Testis (tissue), 3 donors: ENCODE measurements around the gene SOS2. TPM values are rescaled to one million over a fixed set of nuclear protein-coding genes. Genes with fewer than 3 reads are reported as not detected.

Source experiments
- DNase-seq: peaks from one replicate; pipeline ENCODE4 v3.0.0-alpha.2; 2019
- H3K27ac ChIP-seq, 2 donors: fragments of 200-600 bp; sonication (generic); one replicate each; pipeline ENCODE4 v1.5.1; 2019
- H3K27me3 ChIP-seq: fragments of 200-600 bp; sonication (generic); one replicate; pipeline ENCODE4 v1.5.1; 2019
- H3K36me3 ChIP-seq: fragments of 200-600 bp; sonication (generic); one replicate; pipeline ENCODE4 v1.5.1; 2017; ENCODE audit warnings: low read depth; ENCODE audit errors: missing control alignments
- H3K4me1 ChIP-seq: fragments of 200-600 bp; sonication (generic); one replicate; pipeline ENCODE4 v1.5.1; 2019
- H3K4me3 ChIP-seq, 2 donors: fragments of 200-600 bp; sonication (generic); one replicate each; pipeline ENCODE4 v1.5.1; 2017 to 2019
- H3K9me3 ChIP-seq: fragments of 200-600 bp; sonication (generic); one replicate; pipeline ENCODE4 v1.5.1; 2017
- POLR2A ChIP-seq: fragments of 450-650 bp; IDR thresholded peaks from one replicate; pipeline ENCODE4 v1.6.1; 2017; ENCODE audit warnings: antibody characterized with exemption, mild to moderate bottlenecking, moderate library complexity
- WGBS, 2 donors: methylation state at CpG; one replicate each; pipeline ENCODE4 v1.1.5; 2018; 5-methylcytosine and 5-hydroxymethylcytosine counted together
- intact Hi-C: fragments of 100-400 bp; cut with DNase I; formaldehyde crosslinking; loops from one replicate; pipeline ENCODE4 v1.15.1; 2023; ENCODE audit warnings: low total_unique reads
- polyA plus RNA-seq: library from polyadenylated mRNA; stranded (reverse); fragments of 350-450 nt; fragmentation: Illumina TruSeq; extraction: RNeasy Lipid Tissue Mini Kit (QIAGEN cat#74804); gene quantifications from one replicate; pipeline ENCODE4 v1.2.3, GENCODE V29; 2014; ENCODE audit warnings: low read depth, low replicate concordance; ENCODE audit not compliant: insufficient read depth
- small RNA-seq, 2 donors: library from RNA; depleted of rRNA; stranded (forward); fragments of <200 nt; gene quantifications; one replicate each; pipeline ENCODE3, GENCODE V24; 2016
- total RNA-seq, 2 donors: library from RNA; depleted of rRNA; stranded (reverse); fragments of >200 nt; gene quantifications; one replicate each; pipeline ENCODE4 v1.2.3, GENCODE V29; 2016
- TF ChIP-seq, protein P1 (sequence below), 3 experiments: fragments of 450-650 bp in 2 of 3; fragments of 200-600 bp in 1 of 3; sonication (generic) in 1 of 3; IDR thresholded peaks; one replicate each; pipeline ENCODE4 v1.5.1; 2016 to 2019; ENCODE audit warnings: antibody characterized with exemption in 3 of 3, mild to moderate bottlenecking in 2 of 3, moderate library complexity in 1 of 3

Gene SOS2
- total and polyA plus RNA-seq, 3 donors from 2014 or later, result 48.6 to 59.7 (median 56.6) TPM

DNA sequence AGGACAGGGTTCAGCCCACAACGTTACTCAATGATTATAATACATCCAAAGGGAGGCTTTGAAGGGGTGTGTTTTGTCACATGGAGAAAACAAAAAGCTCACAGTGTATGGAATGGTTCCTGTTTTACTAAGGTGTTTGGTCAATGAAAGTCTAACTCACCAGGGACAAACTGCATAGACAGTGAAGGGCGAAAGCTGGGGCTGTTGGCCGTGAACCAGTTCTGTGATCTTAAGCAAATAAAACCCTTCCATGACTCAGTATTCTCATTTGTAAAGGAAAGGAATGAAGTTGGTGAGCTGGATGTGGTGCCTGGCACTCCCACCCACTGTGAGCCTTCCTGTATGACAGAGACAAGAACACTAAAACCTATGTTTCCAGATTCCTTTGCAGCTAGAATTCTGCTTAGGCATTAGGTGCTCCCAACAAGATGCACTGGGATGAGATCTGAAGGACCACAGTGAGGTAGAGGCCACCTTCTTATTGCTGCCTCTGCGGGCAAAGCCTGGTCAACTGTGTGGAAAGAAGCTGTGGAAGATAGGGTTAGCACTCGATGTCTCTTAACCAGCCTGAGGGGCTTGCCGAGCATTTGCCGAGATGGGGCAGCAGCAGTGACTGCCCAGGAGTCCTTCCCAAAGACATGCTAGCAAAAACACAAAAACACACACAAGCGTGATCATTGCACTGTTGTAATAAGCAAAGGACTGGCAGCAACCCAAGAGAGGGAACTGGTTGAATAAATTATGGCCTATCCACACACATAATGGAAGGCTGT, 163.5 kb downstream of the SOS2 start:
- no peaks in the 10 kb centered on the region for H3K9me3 ChIP-seq
- no peaks in the 10 kb centered on the region for H3K4me1 ChIP-seq
- DNase-seq, result no peak
- WGBS, 2 donors, result 87 to 96% methylated on average over 6 to 8 of the region's 8 CpGs
- no peak overlapping the region for H3K27ac ChIP-seq
- intact Hi-C loops, result no loop called here
- TF ChIP-seq, protein P1, sequence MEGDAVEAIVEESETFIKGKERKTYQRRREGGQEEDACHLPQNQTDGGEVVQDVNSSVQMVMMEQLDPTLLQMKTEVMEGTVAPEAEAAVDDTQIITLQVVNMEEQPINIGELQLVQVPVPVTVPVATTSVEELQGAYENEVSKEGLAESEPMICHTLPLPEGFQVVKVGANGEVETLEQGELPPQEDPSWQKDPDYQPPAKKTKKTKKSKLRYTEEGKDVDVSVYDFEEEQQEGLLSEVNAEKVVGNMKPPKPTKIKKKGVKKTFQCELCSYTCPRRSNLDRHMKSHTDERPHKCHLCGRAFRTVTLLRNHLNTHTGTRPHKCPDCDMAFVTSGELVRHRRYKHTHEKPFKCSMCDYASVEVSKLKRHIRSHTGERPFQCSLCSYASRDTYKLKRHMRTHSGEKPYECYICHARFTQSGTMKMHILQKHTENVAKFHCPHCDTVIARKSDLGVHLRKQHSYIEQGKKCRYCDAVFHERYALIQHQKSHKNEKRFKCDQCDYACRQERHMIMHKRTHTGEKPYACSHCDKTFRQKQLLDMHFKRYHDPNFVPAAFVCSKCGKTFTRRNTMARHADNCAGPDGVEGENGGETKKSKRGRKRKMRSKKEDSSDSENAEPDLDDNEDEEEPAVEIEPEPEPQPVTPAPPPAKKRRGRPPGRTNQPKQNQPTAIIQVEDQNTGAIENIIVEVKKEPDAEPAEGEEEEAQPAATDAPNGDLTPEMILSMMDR (IDR thresholded peaks at IDR 0.05), result no peak
- no peak for TF ChIP-seq POLR2A
- no peaks in the 10 kb centered on the region for H3K27me3 ChIP-seq
- no peaks in the 10 kb centered on the region for H3K36me3 ChIP-seq
- H3K4me3 ChIP-seq, result no peak overlapping the region

Small RNA genes lying within 50 kb of the gene (small RNA-seq; reads per million reads assigned to genes)
- gene RF00019, result 0 reads per million in 2 donors

Other genes with a start within 250 kb of the SOS2 start
- gene VCPKMT, start 115.0 kb downstream of the SOS2 start, total RNA-seq, result 10 to 100 TPM in 1 of 2 donors, 1 to 10 TPM in 1; 8.5 to 10.2 TPM
- 14.5 TPM for gene VCPKMT, start 115.0 kb downstream of the SOS2 start, polyA plus RNA-seq
- gene L2HGDH, start 80.7 kb upstream of the SOS2 start, total RNA-seq, result 1 to 10 TPM; 7.9 to 8.9 TPM
- 8.5 TPM for gene L2HGDH, start 80.7 kb upstream of the SOS2 start, polyA plus RNA-seq
- gene DMAC2L, start 80.7 kb upstream of the SOS2 start, total RNA-seq, result 10 to 100 TPM; 30.0 to 33.5 TPM
- gene DMAC2L, start 80.7 kb upstream of the SOS2 start, polyA plus RNA-seq, result 50.8 TPM
- gene CDKL1, start 165.3 kb upstream of the SOS2 start, total RNA-seq, result 1 to 10 TPM; 2.0 to 4.4 TPM
- 3.3 TPM for gene CDKL1, start 165.3 kb upstream of the SOS2 start, polyA plus RNA-seq